Spleen (tissue), 11 donors: ENCODE results near the gene SPATS2L. TPM values are rescaled to one million over a fixed set of nuclear protein-coding genes. Genes with fewer than 3 reads are reported as not detected.

ENCODE experiments used
- DNase-seq: peaks from one replicate; pipeline ENCODE4 v3.0.0-alpha.2; 2020
- H3K27ac ChIP-seq, 8 donors: fragments of 200-600 bp; sonication (generic) in 7 of 8; 1 replicate in 4 of 8; 2 replicates in 4 of 8; pipeline versions ENCODE4 v1.5.0 to v1.8.0; 2016 to 2021; ENCODE audit warnings: inconsistent platforms in 4 of 8, mild to moderate bottlenecking in 4 of 8, moderate library complexity in 1 of 8
- H3K27me3 ChIP-seq, 7 donors: fragments of 200-600 bp; sonication (generic) in 6 of 7; replicated peaks in 1 of 7; 1 replicate in 4 of 7; 2 replicates in 3 of 7; pipeline versions ENCODE4 v1.5.0 to v1.8.0; 2016 to 2021; ENCODE audit warnings: inconsistent platforms in 3 of 7, mild to moderate bottlenecking in 1 of 7
- H3K36me3 ChIP-seq, 6 donors: fragments of 200-600 bp; sonication (generic) in 5 of 6; 1 replicate in 4 of 6; 2 replicates in 2 of 6; pipeline versions ENCODE4 v1.5.0 to v1.8.0; 2016 to 2021; ENCODE audit warnings: inconsistent platforms in 2 of 6
- H3K4me1 ChIP-seq, 6 donors: fragments of 200-600 bp; sonication (generic) in 5 of 6; 1 replicate in 3 of 6; 2 replicates in 3 of 6; pipeline versions ENCODE4 v1.5.0 to v1.8.0; 2016 to 2021; ENCODE audit warnings: inconsistent platforms in 3 of 6
- H3K4me3 ChIP-seq, 8 donors: fragments of 200-600 bp; sonication (generic) in 7 of 8; 1 replicate in 4 of 8; 2 replicates in 4 of 8; pipeline versions ENCODE4 v1.5.0 to v1.8.0; 2016 to 2021; ENCODE audit warnings: inconsistent platforms in 4 of 8, mild to moderate bottlenecking in 4 of 8, moderate library complexity in 2 of 8
- H3K9me3 ChIP-seq, 8 donors: fragments of 200-600 bp; sonication (generic) in 7 of 8; 1 replicate in 4 of 8; 2 replicates in 4 of 8; pipeline versions ENCODE4 v1.5.0 to v1.8.0; 2016 to 2021; ENCODE audit warnings: inconsistent platforms in 4 of 8
- CTCF ChIP-seq, 11 experiments: fragments of 200-600 bp in 7 of 11; fragments of 450-650 bp in 4 of 11; sonication (generic) in 4 of 11; IDR thresholded peaks in 8 of 11; conservative IDR thresholded peaks in 3 of 11; 1 replicate in 7 of 11; 2 replicates in 4 of 11; pipeline versions ENCODE4 v1.4.0 to v1.8.0; 2016 to 2021; ENCODE audit warnings: antibody characterized with exemption in 11 of 11, inconsistent platforms in 4 of 11, mild to moderate bottlenecking in 1 of 11
- POLR2A ChIP-seq, 3 donors: fragments of 450-650 bp; IDR thresholded peaks; one replicate each; pipeline ENCODE4 v1.5.1; 2017; ENCODE audit warnings: antibody characterized with exemption in 3 of 3, mild to moderate bottlenecking in 1 of 3
- POLR2AphosphoS5 ChIP-seq, 3 donors: sonication (generic); formaldehyde crosslinking; IDR thresholded peaks; one replicate each; pipeline ENCODE4 v1.5.1; 2017; ENCODE audit warnings: antibody characterized with exemption in 3 of 3
- WGBS, 5 donors: extraction: QIAGEN DNeasy Blood & Tissue Kit in 3 of 5; methylation state at CpG; one replicate each; pipeline versions ENCODE4 v1.1.5 to v1.1.7; 2013 to 2018; 5-methylcytosine and 5-hydroxymethylcytosine counted together
- intact Hi-C: fragments of 100-400 bp; cut with DNase I; formaldehyde crosslinking; loops from one replicate; pipeline ENCODE4 v1.15.0; 2023; ENCODE audit warnings: low total_unique reads
- polyA plus RNA-seq, 3 donors: library from polyadenylated mRNA; stranded (reverse); fragments of 200-250 nt; gene quantifications; one replicate each; pipeline ENCODE4 v1.2.1, GENCODE V29; 2013
- total RNA-seq, 7 donors: library from RNA; depleted of rRNA in 3 of 7; stranded (reverse); fragments of >200 nt in 3 of 7; fragmentation: NEBNext Ultra II Directional in 4 of 7; extraction: Animal tissue kit (Norgen Biotek cat#: 25700) in 4 of 7; gene quantifications; one replicate each; pipeline versions ENCODE4 v1.1.0 to v1.2.1, GENCODE V29; 2016 to 2021
- donor health status: healthy with polysubstance abuse.
- donor health status: DM: no; HTN: no; CAD: no; lungs with moderate emphysema.
- donor health status: DM: no; HTN: no; CAD: no.
- donor health status: Bipolar disorder and iron deficiency.
- donor health status: healthy.
- donor health status: DM: no; HTN: no; CAD: no.
- donor health status: DM: yes; HTN: yes; CAD: no.

Gene SPATS2L
- total and polyA plus RNA-seq, 10 donors = 9.5 to 84.7 (median 57.2) TPM

- Histone ChIP-seq H3K36me3 (peaks cover 0 to 82% (median 10%) of the 10 kb centered on the region in 6 donors), H3K9me3 (no peaks in the 10 kb centered on the region), H3K4me3 (no peak overlapping the region), H3K4me1 (peaks cover 0 to 12% (median 8%) of the 10 kb centered on the region in 6 donors), H3K27me3 (no peaks in the 10 kb centered on the region), H3K27ac (no peak overlapping the region)
- TF ChIP-seq POLR2AphosphoS5 (IDR thresholded peaks at IDR 0.05) = no peak
- TF ChIP-seq CTCF (IDR thresholded peaks at IDR 0.05 in 8 of 11, conservative IDR thresholded peaks at IDR 0.05 in 3 of 11) = no peak
- no peak for TF ChIP-seq POLR2A (IDR thresholded peaks at IDR 0.05)
- no peak for DNase-seq
- WGBS, 5 donors = 87 to 97% (median 93%) methylated on average over 4 of the region's 4 CpGs
- intact Hi-C loops = no loop called here
These were observed 169.3 kb downstream of the SPATS2L start for GRCh38 chr2:200475795-200476194.

GRCh38 chr2:200476836-200477235, 170.3 kb downstream of the SPATS2L start:
- Histone ChIP-seq H3K4me1 (peaks cover 0 to 12% (median 5%) of the 10 kb centered on the region in 6 donors), H3K9me3 (no peaks in the 10 kb centered on the region), H3K4me3 (peak overlapping the region in 1 of 8 donors; percentile 13), H3K27ac (peak overlapping the region in 4 of 8 donors; percentile 32 to 51 (median 42)), H3K27me3 (no peaks in the 10 kb centered on the region), H3K36me3 (peaks cover 0 to 72% (median 10%) of the 10 kb centered on the region in 6 donors)
- 80 to 89% (median 83%) methylated on average over 8 of the region's 8 CpGs for WGBS, 5 donors
- intact Hi-C loops = no loop called here
- TF ChIP-seq POLR2AphosphoS5 (IDR thresholded peaks at IDR 0.05) (no peak), POLR2A (IDR thresholded peaks at IDR 0.05) (no peak), CTCF (IDR thresholded peaks at IDR 0.05 in 8 of 11, conservative IDR thresholded peaks at IDR 0.05 in 3 of 11) (no peak)
- no peak for DNase-seq

GRCh38 chr2:200477667-200478131, 171.2 kb downstream of the SPATS2L start:
- peak overlapping the region in 4 of 8 donors; percentile 32 to 51 (median 42) for H3K27ac ChIP-seq
- peaks cover 0 to 12% (median 5%) of the 10 kb centered on the region in 6 donors for H3K4me1 ChIP-seq
- DNase-seq = no peak
- H3K36me3 ChIP-seq = peaks cover 0 to 64% (median 7%) of the 10 kb centered on the region in 6 donors
- intact Hi-C loops = no loop called here
- 77 to 95% (median 85%) methylated on average over 21 of the region's 21 CpGs for WGBS, 5 donors
- no peaks in the 10 kb centered on the region for H3K9me3 ChIP-seq
- no peaks in the 10 kb centered on the region for H3K27me3 ChIP-seq
- peak overlapping the region in 1 of 8 donors; percentile 19 for H3K4me3 ChIP-seq
- TF ChIP-seq POLR2A (IDR thresholded peaks at IDR 0.05) (no peak), POLR2AphosphoS5 (IDR thresholded peaks at IDR 0.05) (peak in 2 of 3 donors; percentile 24 to 48)

DNA sequence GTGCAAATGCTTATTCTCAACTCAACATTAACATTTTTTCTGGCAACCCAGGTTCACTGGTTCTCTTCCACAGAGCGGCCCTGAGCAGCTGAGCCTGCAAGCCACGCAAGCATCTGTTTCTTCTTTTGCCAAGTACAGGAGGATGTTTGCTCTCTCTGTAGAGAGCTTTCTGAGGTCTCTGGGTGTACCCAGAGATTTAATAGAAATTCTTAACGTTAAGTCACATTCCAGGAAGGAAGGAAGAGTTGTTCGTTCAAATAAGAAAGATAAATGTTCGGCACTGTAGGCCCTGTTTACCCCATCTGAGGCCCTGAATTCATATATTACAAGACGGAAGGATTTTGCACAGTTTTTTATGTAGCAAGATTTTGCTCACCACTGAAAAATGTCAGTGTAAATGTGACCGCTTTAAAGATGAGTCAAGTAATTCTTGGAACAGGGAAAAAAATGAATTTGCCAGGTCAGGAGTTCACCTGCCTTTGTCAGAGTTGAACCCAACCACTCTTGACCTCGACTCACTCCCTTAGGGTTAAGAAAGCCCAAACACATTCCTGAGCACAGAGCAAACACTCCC, 173.3 kb downstream of the SPATS2L start:
- Histone ChIP-seq H3K36me3 (peaks cover 0 to 45% (median 0%) of the 10 kb centered on the region in 6 donors), H3K4me3 (no peak overlapping the region), H3K27me3 (no peaks in the 10 kb centered on the region), H3K27ac (peak overlapping the region in 3 of 8 donors; percentile 2 to 17 (median 5)), H3K9me3 (no peaks in the 10 kb centered on the region), H3K4me1 (peaks cover 0 to 12% (median 5%) of the 10 kb centered on the region in 6 donors)
- WGBS, 5 donors = 45 to 60% (median 52%) methylated on average over 8 of the region's 8 CpGs
- intact Hi-C loops = loop anchor here (5.0 kb wide), 1 partner anchor 502 kb away; no protein-coding TSS in a partner anchor
- peak in 1 of 3 donors; percentile 32 for TF ChIP-seq POLR2AphosphoS5 (IDR thresholded peaks at IDR 0.05)
- no peak for TF ChIP-seq CTCF (IDR thresholded peaks at IDR 0.05 in 8 of 11, conservative IDR thresholded peaks at IDR 0.05 in 3 of 11)
- DNase-seq = no peak
